ENCODE measurements around the gene RASIP1.
"Not testable (repeated sequence)": the region's sequence is repeated elsewhere in the genome, so short reads cannot be mapped to it uniquely, and the experiment has no call there.

Gene RASIP1

GRCh38 chr19:48681127-48681470 is 59.3 kb downstream of the RASIP1 start:
- H3K27ac ChIP-seq = no peak overlapping the region
- no peak for DNase-seq (ENCODE audit: low spot score)
- no peak overlapping the region for H3K4me3 ChIP-seq
- TF ChIP-seq CTCF (IDR thresholded peaks at IDR 0.05) = no peak

- no peak for DNase-seq (ENCODE audit: low spot score)
- no peak for TF ChIP-seq CTCF (IDR thresholded peaks at IDR 0.05)
- Histone ChIP-seq H3K4me3 (no peak overlapping the region), H3K27ac (no peak overlapping the region)
These were observed 59.8 kb downstream of the RASIP1 start for GRCh38 chr19:48680436-48681126.

- not testable (repeated sequence) for H3K4me3 ChIP-seq; DNase-seq (ENCODE audit: low spot score); H3K27ac ChIP-seq
These were observed 60.4 kb downstream of the RASIP1 start for GRCh38 chr19:48680006-48680405.

- Histone ChIP-seq H3K27ac (no peak overlapping the region), H3K4me3 (no peak overlapping the region)
- TF ChIP-seq CTCF (IDR thresholded peaks at IDR 0.05) = no peak
- no peak for DNase-seq (ENCODE audit: low spot score)
These were observed 62.2 kb downstream of the RASIP1 start for GRCh38 chr19:48678201-48678600.

- no peak for DNase-seq (ENCODE audit: low spot score)
- Histone ChIP-seq H3K27ac (no peak overlapping the region), H3K4me3 (no peak overlapping the region)
- no peak for TF ChIP-seq CTCF (IDR thresholded peaks at IDR 0.05)
These were observed 63.5 kb downstream of the RASIP1 start for GRCh38 chr19:48676887-48677286.

- DNase-seq (ENCODE audit: low spot score) = no peak
- no peak for TF ChIP-seq CTCF (IDR thresholded peaks at IDR 0.05)
- Histone ChIP-seq H3K4me3 (no peak overlapping the region), H3K27ac (no peak overlapping the region)
These were observed 63.9 kb downstream of the RASIP1 start for GRCh38 chr19:48676487-48676886.

GRCh38 chr19:48674921-48675824 is 65.2 kb downstream of the RASIP1 start:
- no peak overlapping the region for H3K27ac ChIP-seq
- peak overlapping the region; percentile 11 for H3K4me3 ChIP-seq
- TF ChIP-seq CTCF (IDR thresholded peaks at IDR 0.05) = peak; percentile 81
- peak; percentile 82 for DNase-seq (ENCODE audit: low spot score)
